Large intestine (tissue), 3 donors: ENCODE measurements around the gene CRIP2. TPM values are rescaled to one million over a fixed set of nuclear protein-coding genes. Genes with fewer than 3 reads are reported as not detected.

ENCODE experiments used
- DNase-seq, 2 donors: peaks; one replicate each; pipeline versions ENCODE4 v3.0.0 to v3.0.0-alpha.2; 2013
- H3K27ac ChIP-seq: one replicate; pipeline ENCODE4 v1.5.1; 2013; ENCODE audit warnings: low read length
- H3K27me3 ChIP-seq: 2 replicates; pipeline ENCODE4 v1.6.1; 2013; ENCODE audit warnings: low read length; ENCODE audit not compliant: control insufficient read depth, insufficient read depth
- H3K36me3 ChIP-seq: 2 replicates; pipeline ENCODE4 v1.6.1; 2013; ENCODE audit warnings: low read length; ENCODE audit not compliant: control insufficient read depth, insufficient read depth
- H3K4me1 ChIP-seq: one replicate; pipeline ENCODE4 v1.6.1; 2013; ENCODE audit warnings: low read length; ENCODE audit not compliant: control insufficient read depth, insufficient read depth
- H3K4me3 ChIP-seq: one replicate; pipeline ENCODE4 v1.5.1; 2013; ENCODE audit warnings: low read length
- H3K9me3 ChIP-seq: one replicate; pipeline ENCODE4 v1.6.1; 2013; ENCODE audit warnings: mild to moderate bottlenecking, low read depth, low read length, moderate library complexity; ENCODE audit not compliant: control insufficient read depth
- WGBS: methylation state at CpG from one replicate; pipeline ENCODE4 v1.1.5; 2013; ENCODE audit warnings: low lambda C conversion rate; ENCODE audit not compliant: insufficient coverage; 5-methylcytosine and 5-hydroxymethylcytosine counted together
- polyA plus RNA-seq: library from polyadenylated mRNA; unstranded; fragments of 120-200 nt; gene quantifications from one replicate; pipeline ENCODE4 v1.2.1, GENCODE V29; 2013

CRIP2 gene
- polyA plus RNA-seq, 1 donor = 67.1 TPM

DNA sequence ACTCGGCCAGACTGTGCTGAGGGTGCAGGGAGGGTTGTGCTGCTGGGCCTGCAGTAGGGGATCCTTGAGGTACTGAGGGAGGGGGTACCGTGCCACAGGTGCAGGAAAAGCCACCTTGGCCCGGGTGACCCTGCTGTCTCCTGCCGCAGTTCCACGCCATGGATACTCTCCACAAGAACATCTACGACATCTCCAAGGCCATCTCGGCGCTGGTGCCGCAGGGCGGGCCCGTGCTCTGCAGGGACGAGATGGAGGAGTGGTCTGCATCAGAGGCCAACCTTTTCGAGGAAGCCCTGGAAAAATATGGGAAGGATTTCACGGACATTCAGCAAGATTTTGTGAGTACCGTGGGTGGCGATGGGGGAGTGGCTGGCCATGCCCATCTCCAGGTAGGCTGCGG lies 14.0 kb upstream of the CRIP2 start:
- no peak overlapping the region for H3K27ac ChIP-seq
- whole genome bisulfite sequencing = no CpG with 5 or more reads among the region's 17 CpGs
- no peaks in the 10 kb centered on the region for H3K27me3 ChIP-seq
- H3K9me3 ChIP-seq = no peaks in the 10 kb centered on the region
- H3K36me3 ChIP-seq = peaks cover 60% of the 10 kb centered on the region
- no peak for DNase-seq
- no peak overlapping the region for H3K4me3 ChIP-seq
- peaks cover 3% of the 10 kb centered on the region for H3K4me1 ChIP-seq

- Histone ChIP-seq H3K9me3 (no peaks in the 10 kb centered on the region), H3K4me1 (no peaks in the 10 kb centered on the region), H3K27ac (no peak overlapping the region), H3K36me3 (peaks cover 52% of the 10 kb centered on the region), H3K27me3 (no peaks in the 10 kb centered on the region), H3K4me3 (no peak overlapping the region)
- no peak for DNase-seq
- no CpG with 5 or more reads among the region's 18 CpGs for WGBS
Measured at GRCh38 chr14:105461903-105462302, 12.7 kb upstream of the CRIP2 start.

DNA sequence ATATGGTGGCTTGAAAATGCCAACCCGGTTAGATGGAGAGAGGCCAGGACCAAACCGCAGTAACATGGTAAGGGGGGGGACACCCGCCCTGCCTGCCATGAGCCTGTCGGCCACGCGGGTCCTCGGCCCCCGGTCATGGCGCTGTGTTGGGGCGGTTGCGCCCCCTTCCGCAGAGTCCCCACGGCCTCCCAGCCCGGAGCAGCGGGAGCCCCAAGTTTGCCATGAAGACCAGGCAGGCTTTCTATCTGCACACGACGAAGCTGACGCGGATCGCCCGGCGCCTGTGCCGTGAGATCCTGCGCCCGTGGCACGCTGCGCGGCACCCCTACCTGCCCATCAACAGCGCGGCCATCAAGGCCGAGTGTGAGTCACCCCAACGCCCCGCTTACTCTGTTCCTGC lies 10.1 kb upstream of the CRIP2 start:
- Histone ChIP-seq H3K27ac (no peak overlapping the region), H3K4me3 (no peak overlapping the region), H3K36me3 (peaks cover 62% of the 10 kb centered on the region), H3K4me1 (no peaks in the 10 kb centered on the region), H3K27me3 (no peaks in the 10 kb centered on the region), H3K9me3 (no peaks in the 10 kb centered on the region)
- no peak for DNase-seq
- 100% methylated on average over 2 of the region's 33 CpGs for WGBS

- H3K4me3 ChIP-seq = no peak overlapping the region
- DNase-seq = no peak
- WGBS = no CpG with 5 or more reads among the region's 20 CpGs
- no peaks in the 10 kb centered on the region for H3K27me3 ChIP-seq
- peaks cover 65% of the 10 kb centered on the region for H3K36me3 ChIP-seq
- H3K4me1 ChIP-seq = no peaks in the 10 kb centered on the region
- H3K9me3 ChIP-seq = no peaks in the 10 kb centered on the region
- H3K27ac ChIP-seq = no peak overlapping the region
Measured at GRCh38 chr14:105465209-105466031, 9.2 kb upstream of the CRIP2 start.

- H3K36me3 ChIP-seq = peaks cover 55% of the 10 kb centered on the region
- WGBS = no CpG with 5 or more reads among the region's 53 CpGs
- H3K27me3 ChIP-seq = no peaks in the 10 kb centered on the region
- no peak for DNase-seq
- H3K9me3 ChIP-seq = no peaks in the 10 kb centered on the region
- no peak overlapping the region for H3K27ac ChIP-seq
- peaks cover 5% of the 10 kb centered on the region for H3K4me1 ChIP-seq
- no peak overlapping the region for H3K4me3 ChIP-seq
Measured at GRCh38 chr14:105466531-105467248, 7.9 kb upstream of the CRIP2 start.

GRCh38 chr14:105467249-105467941 lies 7.2 kb upstream of the CRIP2 start:
- Histone ChIP-seq H3K36me3 (peaks cover 55% of the 10 kb centered on the region), H3K4me1 (peaks cover 12% of the 10 kb centered on the region)
- WGBS = no CpG with 5 or more reads among the region's 20 CpGs

DNA sequence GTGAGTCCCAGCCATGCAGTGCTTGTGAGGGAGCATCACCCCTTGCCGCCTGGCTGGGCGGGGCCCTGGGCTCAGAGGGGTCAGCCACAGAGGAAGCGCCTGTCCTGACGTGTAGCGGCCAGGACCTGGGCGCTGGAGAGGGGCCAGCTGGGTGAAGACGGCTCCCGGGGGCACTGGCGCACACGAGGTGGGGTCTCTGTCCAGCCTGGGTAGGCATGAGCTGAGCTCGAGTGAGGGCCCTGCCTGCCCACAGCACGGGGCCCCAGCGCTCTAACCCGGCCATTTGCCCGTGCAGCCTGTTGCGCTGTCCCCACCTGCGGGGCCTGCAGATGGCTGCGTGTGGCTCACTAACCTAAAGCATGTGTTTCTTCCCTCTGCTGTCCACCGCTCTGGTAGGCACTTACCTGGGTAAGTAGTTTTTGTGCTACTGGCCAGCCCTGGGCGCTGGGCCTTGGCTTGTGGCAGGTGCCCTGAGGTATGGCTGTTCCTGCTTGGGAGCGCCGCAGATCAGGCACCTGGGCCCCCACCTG lies 6.6 kb upstream of the CRIP2 start:
- Histone ChIP-seq H3K27ac (no peak overlapping the region), H3K36me3 (peaks cover 52% of the 10 kb centered on the region)

More at GRCh38 chr14:105467249-105467941, 7.2 kb upstream of the CRIP2 start:
- Histone ChIP-seq H3K9me3 (no peaks in the 10 kb centered on the region), H3K27me3 (no peaks in the 10 kb centered on the region), H3K4me3 (no peak overlapping the region), H3K27ac (no peak overlapping the region)
- DNase-seq = no peak

DNA sequence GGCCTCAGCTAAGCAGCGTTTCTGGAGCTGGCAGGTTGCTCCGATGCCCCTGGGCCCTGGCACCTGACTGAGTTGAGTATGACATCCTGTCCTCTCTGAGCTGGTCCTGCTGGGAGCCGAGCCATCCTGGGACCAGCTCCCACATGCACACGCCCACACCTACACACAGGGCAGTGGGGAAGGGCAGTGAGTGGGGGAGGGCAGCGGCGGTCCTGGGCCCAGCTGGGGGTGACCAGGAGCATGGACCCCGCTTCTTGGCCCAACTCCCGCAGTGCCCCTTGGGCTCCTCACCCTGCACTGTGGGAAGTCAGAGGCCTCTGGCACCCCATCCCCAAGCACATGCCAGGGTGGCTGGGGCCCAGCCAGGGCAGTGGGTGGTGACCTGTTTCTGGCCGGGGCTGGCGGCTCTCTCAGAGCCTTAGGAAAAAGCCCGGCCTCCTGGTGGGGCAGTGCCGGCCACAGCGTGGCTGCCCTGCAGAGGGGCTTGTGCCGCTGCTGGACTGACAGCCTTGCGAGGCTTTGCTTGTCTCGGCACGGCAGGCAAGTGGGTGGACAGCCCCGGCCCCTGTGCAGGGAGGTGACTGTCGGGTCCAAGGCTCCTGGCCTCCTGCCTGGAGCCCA lies 5.9 kb upstream of the CRIP2 start:
- no CpG with 5 or more reads among the region's 19 CpGs for WGBS
- H3K27ac ChIP-seq = no peak overlapping the region
- H3K4me3 ChIP-seq = no peak overlapping the region
- peaks cover 13% of the 10 kb centered on the region for H3K4me1 ChIP-seq
- peaks cover 45% of the 10 kb centered on the region for H3K36me3 ChIP-seq
- no peak for DNase-seq
- H3K27me3 ChIP-seq = no peaks in the 10 kb centered on the region
- no peaks in the 10 kb centered on the region for H3K9me3 ChIP-seq

More for the DNA sequence above, 6.6 kb upstream of the CRIP2 start:
- DNase-seq = no peak
- no peaks in the 10 kb centered on the region for H3K27me3 ChIP-seq
- no peak overlapping the region for H3K4me3 ChIP-seq
- peaks cover 13% of the 10 kb centered on the region for H3K4me1 ChIP-seq
- WGBS = no CpG with 5 or more reads among the region's 22 CpGs
- H3K9me3 ChIP-seq = no peaks in the 10 kb centered on the region

- H3K36me3 ChIP-seq = peaks cover 40% of the 10 kb centered on the region
- DNase-seq = no peak
Measured at GRCh38 chr14:105469456-105470349, 4.9 kb upstream of the CRIP2 start.

More at GRCh38 chr14:105469456-105470349, 4.9 kb upstream of the CRIP2 start:
- no peaks in the 10 kb centered on the region for H3K27me3 ChIP-seq
- peaks cover 13% of the 10 kb centered on the region for H3K4me1 ChIP-seq
- WGBS = no CpG with 5 or more reads among the region's 54 CpGs
- no peaks in the 10 kb centered on the region for H3K9me3 ChIP-seq
- no peak overlapping the region for H3K4me3 ChIP-seq
- H3K27ac ChIP-seq = no peak overlapping the region
